Right cardiac atrium (tissue), 5 donors: ENCODE measurements around the gene PRG3. TPM values are rescaled to one million over a fixed set of nuclear protein-coding genes. Genes with fewer than 3 reads are reported as not detected.

Source experiments
- ATAC-seq, 2 donors: fragments of 200-7000 bp; cut with Tn5 transposase; one replicate each; pipeline versions ENCODE4 v1.8.0 to v1.9.1; 2020; ENCODE audit warnings: moderate library complexity in 2 of 2, mild to moderate bottlenecking in 1 of 2
- DNase-seq, 3 donors: peaks; one replicate each; pipeline ENCODE4 v3.0.0-alpha.2; 2020
- H3K27ac ChIP-seq: one replicate; pipeline ENCODE4 v1.5.1; 2013; ENCODE audit warnings: mild to moderate bottlenecking, low read length, control low read depth, moderate library complexity
- H3K27me3 ChIP-seq: one replicate; pipeline ENCODE4 v1.6.1; 2013; ENCODE audit not compliant: control insufficient read depth, insufficient read depth
- H3K4me1 ChIP-seq: one replicate; pipeline ENCODE4 v1.6.1; 2013; ENCODE audit warnings: low read length; ENCODE audit not compliant: control insufficient read depth, insufficient read depth
- H3K4me3 ChIP-seq: one replicate; pipeline ENCODE4 v1.5.1; 2013; ENCODE audit warnings: low read length, control low read depth
- H3K9me3 ChIP-seq: one replicate; pipeline ENCODE4 v1.6.1; 2013; ENCODE audit warnings: low read length; ENCODE audit not compliant: control insufficient read depth
- WGBS: extraction: QIAGEN DNeasy Blood & Tissue Kit; methylation state at CpG from one replicate; pipeline ENCODE4 v1.1.7; 2013; 5-methylcytosine and 5-hydroxymethylcytosine counted together
- intact Hi-C, 4 donors: fragments of 100-400 bp; cut with DNase I; formaldehyde crosslinking; loops; one replicate each; pipeline versions ENCODE4 v1.11.0 to v1.14.0; 2022 to 2023
- polyA plus RNA-seq: library from polyadenylated mRNA; stranded (reverse); fragments of 200-250 nt; gene quantifications from one replicate; pipeline ENCODE4 v1.2.3, GENCODE V29; 2013
- total RNA-seq, 4 donors: library from RNA; stranded (reverse); fragmentation: NEBNext Ultra II Directional; extraction: Animal tissue kit (Norgen Biotek cat#: 25700); gene quantifications; one replicate each; pipeline ENCODE4 v1.2.1, GENCODE V29; 2021
- donor health status: healthy with polysubstance abuse.
- donor health status: DM: no; HTN: yes; CAD: no.
- donor health status: DM: no; HTN: no; CAD: no.
- donor health status: DM: no; HTN: yes; CAD: no; lungs with severe emphysema.
- donor health status: DM: yes; HTN: yes; CAD: no.

The PRG3 gene
- total and polyA plus RNA-seq, 5 donors: not detected

DNA sequence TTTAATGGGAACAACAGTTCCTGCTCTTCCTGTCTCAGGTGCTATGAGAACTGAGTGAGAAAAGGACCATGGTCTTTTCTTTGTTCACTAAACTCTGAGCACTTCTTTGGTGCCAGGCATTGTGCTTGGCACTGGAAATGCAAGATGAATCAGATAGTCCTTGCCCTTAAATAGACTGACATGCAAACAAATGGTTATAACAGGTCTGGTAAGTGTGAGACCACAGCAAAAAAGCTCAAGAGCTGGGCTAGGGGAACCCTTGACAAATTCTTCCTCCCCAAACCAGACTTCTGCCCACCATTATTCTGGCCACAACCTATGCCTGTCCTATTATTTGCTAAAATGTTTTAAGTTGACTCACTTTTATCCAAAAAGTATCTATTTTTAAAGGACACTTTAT is 40.9 kb upstream of the PRG3 start:
- H3K27me3 ChIP-seq: no peaks in the 10 kb centered on the region
- peaks cover 28% of the 10 kb centered on the region for H3K4me1 ChIP-seq
- no peak overlapping the region for H3K27ac ChIP-seq
- intact Hi-C loops: no loop called here
- H3K4me3 ChIP-seq: no peak overlapping the region
- DNase-seq (no peak), ATAC-seq (no peak)
- H3K9me3 ChIP-seq: no peaks in the 10 kb centered on the region

DNA sequence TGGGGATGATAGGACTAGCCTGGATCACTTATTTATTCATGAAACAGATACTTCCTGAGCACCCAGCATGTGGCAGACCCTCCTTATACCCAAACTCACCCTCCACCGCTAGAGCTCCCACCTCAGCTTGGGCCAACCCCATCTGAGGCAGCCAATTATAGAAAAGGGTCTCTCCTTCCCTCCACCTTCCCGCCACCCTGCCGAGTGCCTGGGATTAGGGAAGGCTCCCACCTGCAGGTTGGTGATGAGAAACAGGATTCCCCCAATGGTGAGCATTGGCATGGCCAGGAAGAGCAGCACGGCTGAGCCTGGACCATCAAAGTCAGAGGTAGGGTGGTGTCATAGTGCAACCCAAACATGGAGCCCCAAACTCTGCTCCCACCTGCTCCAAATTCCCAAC is 40.1 kb upstream of the PRG3 start:
- Histone ChIP-seq H3K4me1 (peaks cover 22% of the 10 kb centered on the region), H3K4me3 (no peak overlapping the region), H3K9me3 (no peaks in the 10 kb centered on the region), H3K27me3 (no peaks in the 10 kb centered on the region), H3K27ac (no peak overlapping the region)
- ATAC-seq (no peak), DNase-seq (no peak)
- WGBS: 93% methylated on average over 4 of the region's 4 CpGs
- intact Hi-C loops: no loop called here

DNA sequence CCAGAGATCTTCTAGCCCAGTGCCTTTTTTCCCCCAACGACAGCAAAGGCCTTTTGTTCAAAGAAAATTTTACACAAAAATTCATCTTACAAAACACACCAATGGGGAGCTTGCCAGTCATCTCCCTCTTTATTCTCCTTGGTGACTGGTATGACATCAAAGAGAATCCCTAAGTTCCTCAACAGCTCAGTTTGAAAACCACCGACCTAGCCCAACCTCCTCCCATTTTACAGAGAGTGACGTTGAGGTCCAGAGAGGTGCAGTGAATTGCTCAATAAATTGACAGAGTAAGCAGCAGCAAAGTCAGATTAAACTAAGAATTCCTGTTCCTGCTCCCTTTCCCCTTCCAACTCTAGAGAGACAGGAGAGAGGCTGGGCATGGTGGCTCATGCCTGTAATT is 38.2 kb upstream of the PRG3 start:
- ATAC-seq: no peak
- no peak overlapping the region for H3K27ac ChIP-seq
- no peaks in the 10 kb centered on the region for H3K27me3 ChIP-seq
- no peak for DNase-seq
- intact Hi-C loops: no loop called here
- no peak overlapping the region for H3K4me3 ChIP-seq
- WGBS: 85% methylated on average over 3 of the region's 3 CpGs
- peaks cover 5% of the 10 kb centered on the region for H3K4me1 ChIP-seq
- H3K9me3 ChIP-seq: no peaks in the 10 kb centered on the region

DNA sequence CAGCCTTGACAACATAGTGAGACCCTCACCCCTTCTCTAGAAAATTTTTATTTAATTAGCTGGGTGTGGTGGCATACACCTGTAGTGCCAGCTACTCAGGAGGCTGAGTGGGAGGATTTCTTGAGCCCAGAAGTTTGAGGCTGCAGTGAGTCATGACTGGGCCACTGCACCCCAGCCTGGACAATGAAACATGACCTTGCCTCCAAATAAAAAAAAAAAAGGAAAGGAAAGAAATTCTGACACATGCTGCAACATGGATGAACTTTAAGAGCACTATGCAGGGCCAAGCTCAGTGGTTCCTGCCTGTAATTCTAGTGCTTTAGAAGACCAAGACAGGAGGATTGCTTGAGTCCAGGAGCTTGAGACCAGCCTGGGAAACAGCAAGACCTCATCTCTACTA is 37.2 kb upstream of the PRG3 start:
- no peak for DNase-seq
- H3K27ac ChIP-seq: no peak overlapping the region
- intact Hi-C loops: no loop called here
- H3K9me3 ChIP-seq: no peaks in the 10 kb centered on the region
- no peaks in the 10 kb centered on the region for H3K27me3 ChIP-seq
- no peaks in the 10 kb centered on the region for H3K4me1 ChIP-seq
- no peak overlapping the region for H3K4me3 ChIP-seq
- no peak for ATAC-seq

DNA sequence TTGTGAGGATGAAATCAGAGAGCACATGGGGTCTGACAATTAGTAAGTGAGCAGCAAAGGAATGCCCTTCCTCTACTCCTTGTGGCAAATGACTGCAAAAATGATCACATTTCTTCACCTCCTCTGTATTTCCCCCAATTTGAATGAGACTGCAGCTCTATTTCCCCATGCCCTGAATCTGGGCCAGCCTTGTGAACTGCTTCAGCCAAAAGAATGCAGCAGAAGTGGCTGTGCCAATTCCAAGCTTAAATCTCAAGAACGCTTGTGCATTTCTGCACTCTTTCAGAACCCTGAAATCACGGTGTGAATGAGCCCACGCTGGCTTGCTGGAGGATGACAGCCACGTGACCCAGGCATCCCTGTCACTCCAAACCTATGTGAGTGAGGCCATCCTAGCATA is 36.1 kb upstream of the PRG3 start:
- ATAC-seq: peak in 1 of 2 donors; percentile 53
- H3K9me3 ChIP-seq: no peaks in the 10 kb centered on the region
- no peak overlapping the region for H3K27ac ChIP-seq
- DNase-seq: peak in 2 of 3 donors; percentile 58 to 76
- intact Hi-C loops: no loop called here
- no peaks in the 10 kb centered on the region for H3K4me1 ChIP-seq
- no peaks in the 10 kb centered on the region for H3K27me3 ChIP-seq
- WGBS: 62% methylated on average over 4 of the region's 4 CpGs
- no peak overlapping the region for H3K4me3 ChIP-seq

DNA sequence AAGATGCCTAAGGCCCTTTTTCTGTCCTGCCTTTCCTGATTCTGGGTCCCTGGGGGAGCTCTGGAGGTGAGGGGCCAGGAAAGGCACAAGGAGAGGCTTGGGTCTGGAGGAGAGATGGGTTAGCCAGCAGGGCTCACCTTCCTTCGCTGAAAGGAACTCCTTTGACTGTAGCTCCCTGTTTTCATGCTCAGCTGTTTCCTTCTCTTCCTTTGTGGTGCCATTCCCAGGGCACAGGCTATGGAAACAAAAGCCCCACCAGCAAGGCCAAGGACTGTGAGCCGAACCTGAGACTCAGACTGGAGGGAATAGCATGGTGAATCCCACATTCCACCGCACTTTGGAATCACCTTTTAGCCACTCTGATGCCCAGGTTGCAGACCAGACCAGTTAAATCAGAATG is 35.5 kb upstream of the PRG3 start:
- H3K4me1 ChIP-seq: no peaks in the 10 kb centered on the region
- intact Hi-C loops: no loop called here
- DNase-seq: no peak
- no peaks in the 10 kb centered on the region for H3K9me3 ChIP-seq
- ATAC-seq: no peak
- no peak overlapping the region for H3K27ac ChIP-seq
- H3K27me3 ChIP-seq: no peaks in the 10 kb centered on the region
- 83% methylated on average over 3 of the region's 3 CpGs for whole genome bisulfite sequencing
- no peak overlapping the region for H3K4me3 ChIP-seq

DNA sequence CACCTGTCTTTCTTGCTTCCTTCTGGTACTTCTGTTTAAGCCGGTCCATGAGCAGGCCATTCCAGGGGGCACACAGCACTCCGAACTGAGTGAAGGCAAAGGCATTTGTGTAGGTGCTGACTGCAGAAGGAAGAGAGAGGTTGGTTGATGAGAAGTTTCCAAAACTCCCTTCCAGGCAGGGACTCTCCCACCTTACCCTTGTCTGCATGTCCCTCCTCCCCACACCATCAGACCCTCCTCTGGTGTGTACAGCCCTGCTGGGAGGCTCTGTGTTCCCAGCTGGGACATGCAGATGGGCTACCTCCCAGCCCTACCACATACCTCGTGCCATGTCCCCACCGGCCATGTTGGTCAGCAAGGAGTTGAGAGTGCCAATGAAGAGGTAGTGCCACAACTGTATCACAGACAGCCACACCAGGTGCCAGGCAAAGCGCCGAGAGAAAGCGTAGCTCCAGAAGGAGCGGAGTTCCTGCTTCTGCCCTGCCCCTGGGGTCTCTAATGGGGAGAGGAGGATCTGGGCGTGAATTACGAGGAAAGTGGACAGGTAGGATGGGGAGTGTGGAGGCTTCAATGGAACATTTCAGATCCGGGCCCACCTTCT is 33.8 kb upstream of the PRG3 start:
- no peak overlapping the region for H3K27ac ChIP-seq
- no peak for ATAC-seq
- no peaks in the 10 kb centered on the region for H3K9me3 ChIP-seq
- H3K4me3 ChIP-seq: no peak overlapping the region
- no peaks in the 10 kb centered on the region for H3K27me3 ChIP-seq
- intact Hi-C loops: no loop called here
- WGBS: 93% methylated on average over 11 of the region's 11 CpGs
- no peaks in the 10 kb centered on the region for H3K4me1 ChIP-seq
- DNase-seq: no peak

DNA sequence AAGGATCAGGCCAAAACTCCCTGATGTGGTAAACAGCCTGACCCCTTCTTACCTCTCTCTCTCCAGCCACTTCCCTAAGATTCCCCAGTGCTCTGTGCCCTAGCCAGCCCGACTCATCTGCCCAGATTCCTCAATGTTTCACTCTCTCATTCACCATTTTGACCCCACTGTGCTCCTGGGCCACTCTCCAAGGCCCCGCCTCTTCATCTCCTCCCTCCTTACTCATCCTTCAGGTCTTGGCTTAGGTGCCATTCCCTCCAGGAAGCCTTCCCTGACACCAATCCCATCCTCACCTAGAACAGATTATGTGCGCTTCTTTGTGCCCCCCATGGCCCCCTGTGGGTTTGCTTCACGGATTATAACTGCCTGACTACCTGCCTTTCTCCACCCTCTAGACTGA is 32.7 kb upstream of the PRG3 start:
- H3K4me1 ChIP-seq: no peaks in the 10 kb centered on the region
- DNase-seq (no peak), ATAC-seq (no peak)
- no peaks in the 10 kb centered on the region for H3K27me3 ChIP-seq
- no peaks in the 10 kb centered on the region for H3K9me3 ChIP-seq
- WGBS: 91% methylated on average over 4 of the region's 4 CpGs
- no peak overlapping the region for H3K4me3 ChIP-seq
- no peak overlapping the region for H3K27ac ChIP-seq
- intact Hi-C loops: no loop called here

DNA sequence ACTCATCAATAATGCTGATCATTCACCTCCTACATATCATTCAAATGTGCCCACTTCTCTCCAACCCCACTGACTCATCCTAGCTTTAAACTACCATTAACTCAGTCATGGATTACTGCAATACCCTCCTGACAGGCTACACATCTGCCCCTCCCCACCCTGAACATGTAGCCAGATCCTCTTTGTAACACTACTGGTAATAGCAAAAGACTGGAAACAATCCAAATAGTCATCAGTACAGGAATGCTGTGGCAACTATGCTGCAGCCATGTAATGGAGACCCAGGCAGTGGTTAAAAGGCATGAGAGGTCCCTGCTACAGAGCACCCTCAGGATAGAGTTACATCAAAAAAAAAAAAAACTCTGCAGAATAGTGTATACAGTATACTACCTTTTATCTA is 29.3 kb upstream of the PRG3 start:
- no peak for DNase-seq
- Histone ChIP-seq H3K27me3 (no peaks in the 10 kb centered on the region), H3K9me3 (no peaks in the 10 kb centered on the region), H3K27ac (no peak overlapping the region), H3K4me3 (no peak overlapping the region), H3K4me1 (peaks cover 8% of the 10 kb centered on the region)
- intact Hi-C loops: no loop called here
- no peak for ATAC-seq

DNA sequence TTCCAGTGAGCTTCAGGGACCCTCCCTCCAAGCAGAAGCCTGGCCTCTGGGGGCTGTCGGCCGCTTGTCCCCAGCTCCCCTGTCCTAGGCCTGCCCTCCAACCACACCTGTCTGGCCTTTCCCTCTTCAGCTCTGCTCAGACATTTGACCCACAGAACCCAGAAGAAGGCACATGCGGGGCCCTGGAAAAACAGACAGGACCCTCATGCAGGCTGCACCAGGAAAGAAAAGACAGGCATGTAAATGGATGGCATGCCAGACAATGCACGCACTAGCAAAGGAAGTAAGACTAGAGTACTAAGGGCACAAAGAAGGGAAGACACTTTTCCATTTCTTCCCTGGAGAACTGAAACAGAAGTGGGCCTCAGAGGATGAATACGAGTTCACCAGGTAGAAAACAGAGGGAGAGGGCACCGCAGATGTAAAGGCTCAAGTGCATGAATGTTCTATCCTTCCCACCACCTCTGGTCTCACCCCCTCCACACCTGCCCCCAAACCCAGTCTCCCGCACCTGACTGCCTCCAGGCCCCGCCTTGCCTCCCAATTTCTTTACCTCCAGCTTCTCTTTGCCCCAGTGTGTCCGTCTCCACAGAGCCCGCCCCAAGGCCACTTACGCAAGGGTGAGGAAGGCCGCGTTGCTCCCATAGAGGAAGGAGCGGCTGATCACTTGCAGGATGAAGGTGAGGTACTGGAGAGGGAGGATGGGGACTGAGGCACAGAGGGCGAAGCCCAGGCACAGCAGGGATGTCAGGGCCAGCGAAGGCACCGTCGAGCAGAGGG is 28.6 kb upstream of the PRG3 start:
- H3K9me3 ChIP-seq: no peaks in the 10 kb centered on the region
- no peaks in the 10 kb centered on the region for H3K27me3 ChIP-seq
- no peak for DNase-seq
- no peak overlapping the region for H3K4me3 ChIP-seq
- ATAC-seq: no peak
- H3K4me1 ChIP-seq: peaks cover 8% of the 10 kb centered on the region
- WGBS: 94% methylated on average over 18 of the region's 18 CpGs
- intact Hi-C loops: no loop called here
- H3K27ac ChIP-seq: no peak overlapping the region

DNA sequence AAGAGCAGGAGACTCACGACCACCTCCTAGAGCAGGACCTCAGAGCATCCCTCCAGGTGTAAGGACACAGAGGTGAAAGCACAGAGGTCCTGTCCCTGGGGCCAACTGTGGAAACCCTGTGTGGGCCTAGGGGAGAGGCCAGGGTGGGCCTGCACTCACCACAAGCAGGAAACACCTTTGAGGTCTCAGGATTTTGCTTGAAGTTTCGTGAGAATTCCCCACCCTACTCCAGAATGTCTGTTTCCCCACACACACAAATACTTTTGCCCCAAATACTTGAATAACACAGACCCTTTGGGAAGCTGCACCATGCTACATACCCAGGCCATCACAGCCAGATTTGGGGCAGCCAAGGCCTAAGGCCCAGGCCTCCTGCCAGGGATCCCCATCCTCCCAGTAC is 27.8 kb upstream of the PRG3 start:
- no peak for ATAC-seq
- H3K27me3 ChIP-seq: no peaks in the 10 kb centered on the region
- intact Hi-C loops: no loop called here
- WGBS: 85% methylated on average over 2 of the region's 2 CpGs
- H3K9me3 ChIP-seq: no peaks in the 10 kb centered on the region
- H3K4me3 ChIP-seq: no peak overlapping the region
- no peak for DNase-seq
- H3K27ac ChIP-seq: no peak overlapping the region
- peaks cover 8% of the 10 kb centered on the region for H3K4me1 ChIP-seq
